CD4-positive, alpha-beta T cell treated with Interferon alpha-2 for 1 hour (primary cell): ENCODE data around the gene MIDN.
A peak's percentile ranks its signal among the peaks of the same experiment; 100 is the strongest.

Experiments used
- DNase-seq, 2 donors: peaks; one replicate each; pipeline ENCODE4 v3.0.0-alpha.2; 2020 to 2022

Gene MIDN

DNA sequence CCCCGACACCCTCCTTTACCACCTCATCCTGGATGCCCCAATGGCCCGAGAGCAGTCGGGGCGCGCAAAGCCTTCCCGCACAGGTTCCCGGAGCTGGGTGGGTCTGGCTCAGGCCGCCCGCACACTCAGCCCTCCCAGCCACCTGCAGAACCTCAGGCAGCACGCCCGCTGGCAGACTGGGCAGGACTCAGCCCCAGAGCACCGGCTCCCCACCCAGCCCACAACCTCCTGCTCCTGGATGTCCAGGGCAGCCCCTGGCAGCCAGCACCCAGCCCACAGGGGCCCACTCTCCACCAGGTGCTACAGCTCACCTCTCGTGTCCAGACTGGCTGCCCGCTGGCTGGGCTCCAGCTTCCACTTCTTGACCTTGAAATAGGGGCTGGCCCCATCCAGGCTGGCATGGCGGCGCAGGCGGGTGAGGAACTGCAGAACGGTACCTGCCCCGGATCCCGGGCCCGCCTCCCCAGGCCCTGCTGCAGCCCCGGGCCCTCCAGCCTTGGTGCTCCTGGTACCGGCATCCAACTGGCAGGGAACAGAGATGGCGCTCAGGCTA is 15.2 kb upstream of the MIDN start:
- DNase-seq: no peak

- DNase-seq: no peak
Observed at GRCh38 chr19:1234051-1234954, 14.1 kb upstream of the MIDN start.

- DNase-seq: no peak
Observed at GRCh38 chr19:1234955-1235380, 13.4 kb upstream of the MIDN start.

GRCh38 chr19:1235625-1236538 is 12.5 kb upstream of the MIDN start:
- DNase-seq: no peak

DNA sequence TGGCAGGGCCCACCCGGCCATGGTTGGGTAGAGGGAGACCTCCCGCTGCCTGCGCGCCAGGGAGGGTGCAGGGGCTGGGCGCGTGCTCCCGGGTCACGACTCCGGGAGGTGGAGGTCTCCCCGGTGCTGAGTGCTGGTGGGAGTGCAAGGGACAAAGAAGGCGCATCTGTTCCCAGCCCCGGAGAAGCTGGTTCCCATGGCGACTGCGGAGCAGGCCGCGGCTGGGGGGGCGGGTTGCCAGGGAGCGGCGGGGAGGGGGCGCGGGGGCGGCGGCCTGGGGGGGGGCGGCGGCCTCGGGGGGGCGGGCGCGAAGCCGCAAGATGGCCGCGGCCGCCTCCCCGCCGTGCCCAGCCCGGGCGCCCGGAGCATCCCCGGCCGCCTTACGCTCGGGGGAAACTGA is 11.8 kb upstream of the MIDN start:
- DNase-seq: no peak

GRCh38 chr19:1237027-1237659 is 11.2 kb upstream of the MIDN start:
- no peak for DNase-seq

- peak in 1 of 2 donors; percentile 47 for DNase-seq
Observed at GRCh38 chr19:1237754-1238368, 10.5 kb upstream of the MIDN start, which contains the start of gene CBARP. Gene CBARP, minus strand, starts transcription at chr19:1238005. Its CDS starts 1,905 bp downstream, at chr19:1236100.

- DNase-seq: no peak
Observed at GRCh38 chr19:1238369-1239303, 9.7 kb upstream of the MIDN start.

- DNase-seq: no peak
Observed at GRCh38 chr19:1239420-1239795, 9.0 kb upstream of the MIDN start.

DNA sequence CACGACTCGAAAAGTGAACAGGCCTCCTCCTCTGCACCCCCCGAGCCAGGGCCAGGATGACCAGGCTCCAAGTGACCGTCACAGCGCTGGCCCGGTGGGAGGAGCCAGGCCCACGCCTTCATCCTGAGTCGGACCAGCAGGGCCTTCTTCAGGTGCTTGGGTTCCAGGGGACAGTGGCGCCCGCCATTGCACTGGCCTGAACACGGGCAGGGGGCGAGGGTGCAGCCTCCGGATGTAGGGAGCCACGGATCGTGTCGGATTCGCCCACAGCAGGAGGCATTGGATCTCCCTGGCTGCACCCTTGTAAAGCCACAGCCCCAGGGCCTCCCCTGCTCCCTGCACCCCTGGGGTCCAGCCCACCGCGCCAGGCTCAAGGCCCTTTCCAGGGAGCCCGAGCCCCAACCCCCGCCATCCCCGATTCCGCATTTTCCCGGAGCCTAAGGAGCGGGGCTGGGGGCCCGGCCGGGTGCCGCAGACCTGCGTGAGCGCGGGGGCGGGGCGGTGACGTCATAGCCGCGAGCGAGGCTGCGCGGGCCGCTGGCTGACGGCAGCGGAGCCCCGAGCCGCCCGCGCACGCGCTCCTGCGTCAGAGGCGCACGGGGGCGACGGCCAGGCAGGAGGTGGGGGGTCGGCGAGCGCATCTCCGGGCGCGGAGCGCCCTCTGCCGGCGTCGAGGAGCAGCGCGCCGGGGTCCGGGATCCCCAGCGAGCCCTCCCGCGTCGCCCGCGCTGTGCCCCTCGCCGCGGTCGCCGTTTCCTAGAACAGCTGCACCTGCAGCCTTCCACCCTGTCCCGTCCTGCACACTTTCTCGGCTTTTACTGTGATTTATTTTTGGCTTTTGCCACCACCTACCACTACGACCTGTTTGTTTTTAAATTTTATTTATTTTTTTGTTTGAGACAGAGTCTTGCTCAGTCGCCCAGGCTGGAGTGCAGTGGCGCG is 8.3 kb upstream of the MIDN start:
- DNase-seq: peak; percentile 92 to 93

DNA sequence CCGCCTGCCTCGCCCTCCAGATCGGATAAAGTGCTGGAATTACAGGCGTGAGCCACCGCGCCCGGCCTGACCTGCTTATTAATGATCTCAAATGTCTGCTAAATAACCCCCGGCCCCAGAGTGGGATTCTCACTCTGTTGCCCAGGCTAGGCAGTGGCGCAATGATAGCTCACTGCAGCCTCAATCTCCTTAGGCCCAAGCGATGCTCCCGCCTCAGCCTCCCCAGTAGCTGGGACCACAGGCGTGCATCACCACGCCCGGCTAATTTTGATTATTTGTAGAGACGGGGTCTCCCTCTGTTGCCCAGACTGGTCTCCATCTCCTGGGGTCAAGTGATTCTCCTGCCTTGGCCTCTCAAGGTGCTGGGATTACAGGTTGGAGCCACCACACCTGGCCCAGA is 7.5 kb upstream of the MIDN start:
- no peak for DNase-seq

DNA sequence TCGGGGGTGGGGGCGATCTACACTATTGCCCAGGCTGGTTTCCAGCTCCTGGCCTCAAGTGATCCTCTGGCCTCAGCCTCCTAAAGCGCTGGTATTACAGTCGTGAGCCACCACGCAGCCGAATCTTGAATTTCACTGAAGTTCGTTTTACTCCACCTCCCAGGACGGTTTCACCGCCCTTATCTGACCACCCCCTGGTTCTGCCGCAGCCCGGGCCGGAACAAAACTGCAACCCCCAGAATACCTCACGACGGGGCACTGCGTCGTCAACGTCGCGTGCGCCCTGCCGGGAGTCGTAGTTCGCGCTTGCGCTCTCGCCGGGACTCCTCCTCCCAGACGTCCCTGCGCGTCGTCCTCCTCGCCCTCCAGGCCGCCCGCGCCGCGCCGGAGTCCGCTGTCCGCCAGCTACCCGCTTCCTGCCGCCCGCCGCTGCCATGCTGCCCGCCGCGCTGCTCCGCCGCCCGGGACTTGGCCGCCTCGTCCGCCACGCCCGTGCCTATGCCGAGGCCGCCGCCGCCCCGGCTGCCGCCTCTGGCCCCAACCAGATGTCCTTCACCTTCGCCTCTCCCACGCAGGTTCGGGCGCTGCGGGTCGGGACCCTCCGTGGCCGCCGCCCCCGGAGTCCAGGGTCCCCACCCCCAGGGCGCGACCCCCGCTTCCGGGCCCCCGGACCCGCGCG is 6.8 kb upstream of the MIDN start, which contains the start of gene ATP5F1D:
Gene ATP5F1D (plus strand): TSS at position 335 of the 679 bp plus-strand sequence. CDS start 100 bp downstream, at position 435.
- peak; percentile 93 to 94 for DNase-seq

- DNase-seq: peak; percentile 87 to 89
Observed at GRCh38 chr19:1243768-1244692, 4.4 kb upstream of the MIDN start.

GRCh38 chr19:1244693-1245451 is 3.5 kb upstream of the MIDN start:
- peak in 1 of 2 donors; percentile 54 for DNase-seq

DNA sequence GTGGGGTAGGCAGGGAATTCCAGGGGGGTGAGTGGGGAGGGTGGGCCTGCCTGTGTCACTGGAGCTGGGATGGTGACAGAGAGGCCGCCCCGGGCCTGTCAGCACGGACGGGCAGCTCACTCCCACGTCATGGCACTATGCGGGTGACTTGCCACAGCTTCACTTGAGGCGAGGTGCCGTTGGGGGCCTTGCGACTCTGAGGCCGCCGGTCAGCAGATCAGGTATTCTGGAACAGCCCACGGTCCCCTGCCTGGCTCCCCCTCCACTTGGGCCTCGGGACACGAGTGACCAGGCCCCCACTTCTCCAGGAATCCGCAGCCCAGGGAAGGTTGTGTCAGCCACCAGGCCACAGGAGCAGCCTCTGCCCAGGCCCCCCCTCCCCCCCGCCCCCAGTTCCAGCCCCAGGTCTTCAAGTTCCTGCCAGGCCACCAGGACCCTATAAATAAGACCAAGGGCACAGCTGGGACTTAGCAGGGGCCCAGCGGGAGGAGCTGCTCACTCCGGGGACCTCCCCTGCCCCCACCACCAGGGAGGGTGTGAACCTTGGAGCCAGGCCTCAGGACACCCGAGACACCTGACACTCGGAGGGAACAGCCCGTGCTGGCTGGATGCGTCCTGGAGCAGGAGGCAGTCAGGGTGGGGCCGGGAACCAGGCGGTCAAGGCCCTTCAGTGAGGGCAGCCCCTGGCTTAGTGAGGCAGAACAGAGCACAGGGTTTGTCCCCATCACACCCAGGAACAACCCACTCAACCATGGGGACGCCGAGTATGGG is 2.7 kb upstream of the MIDN start:
- DNase-seq: no peak
